ENCODE results near the gene PRKG1. TPM values are rescaled to one million over a fixed set of nuclear protein-coding genes. Genes with fewer than 3 reads are reported as not detected.

PRKG1 gene
- total and polyA plus RNA-seq, 4 donors: 0.46 to 5.1 (median 1.5) TPM

- TF ChIP-seq EGR1 (IDR thresholded peaks at IDR 0.05; ENCODE audit: low read depth in 2 of 2) (no peak), TAF1 (conservative IDR thresholded peaks at IDR 0.05) (no peak), NR2F2 (IDR thresholded peaks at IDR 0.05) (no peak), FOXA2 (IDR thresholded peaks at IDR 0.05) (no peak), RAD21 (IDR thresholded peaks at IDR 0.05) (no peak), ATF3 (IDR thresholded peaks at IDR 0.05) (no peak), HNF4A (conservative IDR thresholded peaks at IDR 0.05) (no peak)
Measured at GRCh38 chr10:51168086-51168815, 94.0 kb downstream of the PRKG1 start (continued).

GRCh38 chr10:51169111-51169510, 94.8 kb downstream of the PRKG1 start:
- TF ChIP-seq SP1 (IDR thresholded peaks at IDR 0.05) (no peak), GABPA (IDR thresholded peaks at IDR 0.05 in 1 of 2, conservative IDR thresholded peaks at IDR 0.05 in 1 of 2) (no peak)
- Histone ChIP-seq H3K27me3 (ENCODE audit: control insufficient read depth in 4 of 4, insufficient read depth in 4 of 4, low read length in 3 of 4) (no peaks in the 10 kb centered on the region), H3K4me1 (ENCODE audit: control insufficient read depth in 4 of 4, insufficient read depth in 4 of 4, low read length in 3 of 4) (no peaks in the 10 kb centered on the region), H3K27ac (ENCODE audit: low read depth in 1 of 2, low read length in 2 of 2) (no peak overlapping the region), H3K9me3 (ENCODE audit: control insufficient read depth in 4 of 4, low read length in 3 of 4) (no peaks in the 10 kb centered on the region), H3K36me3 (ENCODE audit: control insufficient read depth in 4 of 4, insufficient read depth in 3 of 4, low read depth in 1 of 4, low read length in 3 of 4) (no peaks in the 10 kb centered on the region), H3K4me3 (ENCODE audit: low read depth in 1 of 3, low read length in 3 of 3) (no peak overlapping the region), H3K9ac (ENCODE audit: low read depth in 1 of 2, low read length in 2 of 2) (no peak overlapping the region)
- WGBS: 56% methylated on average over 1 of the region's 1 CpG
- DNase-seq (ENCODE audit: low spot score): no peak

- Histone ChIP-seq H3K36me3 (ENCODE audit: control insufficient read depth in 4 of 4, insufficient read depth in 3 of 4, low read depth in 1 of 4, low read length in 3 of 4) (no peaks in the 10 kb centered on the region), H3K4me1 (ENCODE audit: control insufficient read depth in 4 of 4, insufficient read depth in 4 of 4, low read length in 3 of 4) (no peaks in the 10 kb centered on the region), H3K4me3 (ENCODE audit: low read depth in 1 of 3, low read length in 3 of 3) (no peak overlapping the region), H3K9ac (ENCODE audit: low read depth in 1 of 2, low read length in 2 of 2) (no peak overlapping the region), H3K9me3 (ENCODE audit: control insufficient read depth in 4 of 4, low read length in 3 of 4) (peaks cover 0 to 3% (median 0%) of the 10 kb centered on the region in 4 donors), H3K27ac (ENCODE audit: low read depth in 1 of 2, low read length in 2 of 2) (no peak overlapping the region), H3K27me3 (ENCODE audit: control insufficient read depth in 4 of 4, insufficient read depth in 4 of 4, low read length in 3 of 4) (no peaks in the 10 kb centered on the region)
- 81% methylated on average over 2 of the region's 2 CpGs for WGBS
- TF ChIP-seq FOXA2 (IDR thresholded peaks at IDR 0.05) (no peak), TAF1 (conservative IDR thresholded peaks at IDR 0.05) (no peak), SP1 (IDR thresholded peaks at IDR 0.05) (no peak), NR2F2 (IDR thresholded peaks at IDR 0.05) (no peak), CTCF (IDR thresholded peaks at IDR 0.05; ENCODE audit: low read depth, low read length, missing input control) (no peak), JUND (IDR thresholded peaks at IDR 0.05) (no peak), EGR1 (IDR thresholded peaks at IDR 0.05; ENCODE audit: low read depth in 2 of 2) (no peak), ZBTB33 (IDR thresholded peaks at IDR 0.05) (no peak), RXRA (IDR thresholded peaks at IDR 0.05) (no peak), HNF4A (conservative IDR thresholded peaks at IDR 0.05) (no peak), ATF3 (IDR thresholded peaks at IDR 0.05) (no peak), REST (IDR thresholded peaks at IDR 0.05) (no peak)
- DNase-seq (ENCODE audit: low spot score): no peak
Measured at GRCh38 chr10:51170518-51171245, 96.4 kb downstream of the PRKG1 start.
